WERI-Rb-1 (cell line): Measurements from ENCODE around the gene SPTBN1.

ENCODE experiments used
- DNase-seq: peaks from one replicate; pipeline ENCODE4 v3.0.0-alpha.2; 2020
- H3K27ac ChIP-seq: fragments of 250-450 bp; sonication (Bioruptor Pico); 2 replicates; pipeline ENCODE4 v1.5.1; 2020; ENCODE audit warnings: mild to moderate bottlenecking, moderate library complexity
- H3K27me3 ChIP-seq: fragments of 250-450 bp; sonication (Bioruptor Pico); 2 replicates; pipeline ENCODE4 v1.5.1; 2021; ENCODE audit warnings: mild to moderate bottlenecking, low read depth, moderate library complexity; ENCODE audit not compliant: insufficient read depth, severe bottlenecking
- H3K36me3 ChIP-seq: fragments of 250-450 bp; sonication (Bioruptor Pico); 2 replicates; pipeline ENCODE4 v1.5.1; 2020; ENCODE audit warnings: mild to moderate bottlenecking, moderate library complexity
- H3K4me3 ChIP-seq: 2 replicates; pipeline ENCODE4 v1.5.1; 2011; ENCODE audit warnings: low read depth, mild to moderate bottlenecking, control low read depth, low read length
- H3K9me3 ChIP-seq: fragments of 250-450 bp; sonication (Bioruptor Pico); 2 replicates; pipeline ENCODE4 v1.5.1; 2021; ENCODE audit warnings: mild to moderate bottlenecking, moderate library complexity; ENCODE audit not compliant: severe bottlenecking
- CTCF ChIP-seq: IDR thresholded peaks from 2 replicates; pipeline ENCODE4 v1.5.1; 2011; ENCODE audit warnings: low read depth, mild to moderate bottlenecking, control low read depth, inconsistent platforms, low read length

Gene SPTBN1

DNA sequence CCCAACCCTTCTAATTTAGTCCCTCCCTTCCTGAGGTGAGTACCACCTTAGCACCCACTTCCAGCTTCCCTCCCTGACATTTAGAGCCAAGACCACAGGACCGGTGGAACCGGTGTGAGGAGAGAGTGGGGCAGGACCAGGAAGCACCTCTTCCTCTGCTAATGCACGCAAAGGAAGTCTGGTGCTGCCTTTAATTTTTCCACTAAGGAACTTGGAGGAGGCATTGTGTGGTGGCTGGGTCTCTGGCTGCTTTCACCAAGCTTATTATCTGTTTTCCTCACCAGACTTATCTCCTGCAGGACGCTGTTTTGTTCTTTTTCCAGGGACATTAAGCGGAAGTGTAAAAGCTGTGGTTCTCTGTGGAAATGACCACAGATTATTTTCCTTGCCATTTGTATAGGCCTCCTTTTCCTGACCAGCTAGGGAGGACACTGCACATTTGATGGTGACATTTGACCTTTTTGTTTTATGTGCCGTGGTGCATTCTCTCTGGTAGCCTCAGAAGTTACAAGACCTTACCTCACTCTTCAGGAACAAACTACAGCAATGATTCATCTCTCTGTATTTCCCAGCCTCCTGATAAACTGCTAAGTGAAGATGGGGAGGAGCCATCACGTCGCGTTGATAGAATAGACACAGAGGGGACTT is 39.8 kb upstream of the SPTBN1 start:
- Histone ChIP-seq H3K4me3 (no peak overlapping the region), H3K9me3 (no peaks in the 10 kb centered on the region), H3K27me3 (no peaks in the 10 kb centered on the region), H3K27ac (no peak overlapping the region), H3K36me3 (no peaks in the 10 kb centered on the region)
- DNase-seq = no peak
- TF ChIP-seq CTCF = no peak

DNA sequence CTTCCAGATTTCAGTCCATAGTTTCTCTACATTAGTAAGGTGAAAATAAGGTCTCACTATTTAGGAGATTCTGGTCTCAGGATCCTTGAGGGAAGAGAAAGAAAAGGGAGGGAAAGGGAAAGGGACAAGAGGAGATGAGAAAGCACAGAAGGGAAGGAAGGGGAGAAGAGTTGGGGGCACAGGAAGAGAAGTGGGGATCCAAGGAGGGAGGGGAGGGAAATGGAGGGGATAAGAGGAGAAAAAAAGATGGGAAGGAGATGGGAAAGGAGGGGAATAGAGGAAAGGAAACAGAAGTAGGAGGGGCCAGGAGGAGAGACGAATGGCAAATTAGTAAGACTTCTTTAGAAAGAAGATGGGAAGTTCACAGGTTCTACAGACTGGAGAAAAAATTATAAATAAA is 39.2 kb upstream of the SPTBN1 start:
- DNase-seq = no peak
- H3K4me3 ChIP-seq = no peak overlapping the region
- no peaks in the 10 kb centered on the region for H3K9me3 ChIP-seq
- H3K27ac ChIP-seq = no peak overlapping the region
- no peaks in the 10 kb centered on the region for H3K36me3 ChIP-seq
- TF ChIP-seq CTCF = no peak
- no peaks in the 10 kb centered on the region for H3K27me3 ChIP-seq

- Histone ChIP-seq H3K27me3 (no peaks in the 10 kb centered on the region), H3K4me3 (no peak overlapping the region), H3K36me3 (no peaks in the 10 kb centered on the region), H3K27ac (no peak overlapping the region), H3K9me3 (no peaks in the 10 kb centered on the region)
- DNase-seq = no peak
- no peak for TF ChIP-seq CTCF
Measured at GRCh38 chr2:54417577-54417976, 38.5 kb upstream of the SPTBN1 start.

GRCh38 chr2:54419388-54419787 is 36.7 kb upstream of the SPTBN1 start:
- no peak for TF ChIP-seq CTCF
- Histone ChIP-seq H3K27ac (no peak overlapping the region), H3K4me3 (no peak overlapping the region), H3K9me3 (no peaks in the 10 kb centered on the region), H3K36me3 (no peaks in the 10 kb centered on the region), H3K27me3 (no peaks in the 10 kb centered on the region)
- DNase-seq = no peak

DNA sequence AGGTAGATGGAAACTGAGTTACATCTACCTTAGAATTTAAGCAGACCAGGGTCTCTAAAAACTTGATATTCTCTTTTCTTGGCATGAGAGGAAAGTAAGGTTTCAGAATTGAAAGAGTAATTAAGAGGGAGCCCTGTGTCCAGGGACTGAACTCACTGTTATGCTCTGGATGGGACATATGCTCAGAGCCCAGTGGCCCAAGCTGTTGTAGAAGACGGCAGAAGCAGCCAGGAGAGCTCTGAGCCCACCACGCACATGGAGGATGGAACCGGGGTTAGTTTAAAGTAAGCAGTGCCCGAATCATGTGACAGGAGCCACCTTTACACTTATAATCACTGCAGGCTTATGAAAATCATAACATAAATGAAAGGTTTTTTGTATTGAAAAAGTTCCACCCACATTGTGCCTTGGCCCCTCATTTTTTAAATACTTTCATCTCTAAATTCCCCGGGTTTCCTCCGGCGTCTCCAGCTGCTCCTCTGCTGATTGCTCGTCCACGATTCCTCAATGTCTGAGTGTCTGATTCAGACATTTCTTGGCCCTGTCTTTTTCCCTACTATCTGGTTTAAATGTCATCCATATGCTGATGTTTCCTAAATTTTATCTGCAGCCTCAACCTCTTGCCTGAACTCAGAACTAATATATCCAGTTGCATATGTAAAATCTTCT is 36.1 kb upstream of the SPTBN1 start:
- Histone ChIP-seq H3K27ac (no peak overlapping the region), H3K27me3 (no peaks in the 10 kb centered on the region), H3K36me3 (no peaks in the 10 kb centered on the region), H3K4me3 (no peak overlapping the region), H3K9me3 (no peaks in the 10 kb centered on the region)
- no peak for DNase-seq
- TF ChIP-seq CTCF = no peak
